OCI-LY7 (cell line): ENCODE results near the gene GALNT2.

ENCODE experiments used
- EZH2phosphoT487 ChIP-seq: fragments of 200-600 bp; sonication (generic); IDR thresholded peaks from 2 replicates; pipeline ENCODE4 v1.6.1; 2018; ENCODE audit warnings: low read depth, borderline replicate concordance, mild to moderate bottlenecking, mixed run types, antibody characterized with exemption, low read length, moderate library complexity, mixed read lengths
- TF ChIP-seq, protein P1 (sequence below): fragments of 200-600 bp; sonication (generic); conservative IDR thresholded peaks from 2 replicates; pipeline ENCODE4 v1.5.1; 2014; ENCODE audit warnings: mild to moderate bottlenecking, antibody characterized with exemption, low read length, moderate library complexity, mixed read lengths

DNA sequence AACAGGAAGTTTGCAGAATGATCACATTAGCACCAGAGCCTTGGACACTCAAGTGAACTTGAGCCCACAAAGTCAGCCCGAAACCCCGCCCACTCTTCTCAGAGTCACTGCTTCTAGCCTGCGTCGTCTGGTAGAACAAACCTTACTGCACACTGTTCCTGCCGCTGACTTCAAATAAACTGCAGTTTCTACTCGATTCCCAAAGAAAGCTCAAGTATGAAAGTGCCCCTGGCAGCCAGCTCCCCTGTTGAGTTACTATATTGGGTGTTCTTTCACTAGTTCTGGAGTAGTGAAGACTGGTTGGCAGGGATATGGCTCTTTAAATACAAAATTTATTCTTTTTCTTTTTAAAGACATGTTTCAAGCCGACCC, 164.7 kb downstream of the GALNT2 start:
- TF ChIP-seq, protein P1, sequence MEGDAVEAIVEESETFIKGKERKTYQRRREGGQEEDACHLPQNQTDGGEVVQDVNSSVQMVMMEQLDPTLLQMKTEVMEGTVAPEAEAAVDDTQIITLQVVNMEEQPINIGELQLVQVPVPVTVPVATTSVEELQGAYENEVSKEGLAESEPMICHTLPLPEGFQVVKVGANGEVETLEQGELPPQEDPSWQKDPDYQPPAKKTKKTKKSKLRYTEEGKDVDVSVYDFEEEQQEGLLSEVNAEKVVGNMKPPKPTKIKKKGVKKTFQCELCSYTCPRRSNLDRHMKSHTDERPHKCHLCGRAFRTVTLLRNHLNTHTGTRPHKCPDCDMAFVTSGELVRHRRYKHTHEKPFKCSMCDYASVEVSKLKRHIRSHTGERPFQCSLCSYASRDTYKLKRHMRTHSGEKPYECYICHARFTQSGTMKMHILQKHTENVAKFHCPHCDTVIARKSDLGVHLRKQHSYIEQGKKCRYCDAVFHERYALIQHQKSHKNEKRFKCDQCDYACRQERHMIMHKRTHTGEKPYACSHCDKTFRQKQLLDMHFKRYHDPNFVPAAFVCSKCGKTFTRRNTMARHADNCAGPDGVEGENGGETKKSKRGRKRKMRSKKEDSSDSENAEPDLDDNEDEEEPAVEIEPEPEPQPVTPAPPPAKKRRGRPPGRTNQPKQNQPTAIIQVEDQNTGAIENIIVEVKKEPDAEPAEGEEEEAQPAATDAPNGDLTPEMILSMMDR, result no peak
- no peak for TF ChIP-seq EZH2phosphoT487
